Uterus (tissue), 4 donors: Measurements from ENCODE around the gene SNX19. TPM values are rescaled to one million over a fixed set of nuclear protein-coding genes. Genes with fewer than 3 reads are reported as not detected.

ENCODE experiments used
- DNase-seq, 2 donors: peaks; one replicate each; pipeline ENCODE4 v3.0.0-alpha.2; 2019 to 2020
- H3K27ac ChIP-seq, 2 donors: fragments of 200-600 bp; sonication (generic); 1 replicate in 1 of 2; 2 replicates in 1 of 2; pipeline ENCODE4 v1.5.1; 2016 to 2018
- H3K27me3 ChIP-seq, 2 donors: fragments of 200-600 bp; sonication (generic); one replicate each; pipeline ENCODE4 v1.5.1; 2018 to 2019; ENCODE audit warnings: control low read depth in 1 of 2
- H3K36me3 ChIP-seq, 2 donors: fragments of 200-600 bp; sonication (generic); one replicate each; pipeline ENCODE4 v1.5.1; 2019; ENCODE audit warnings: control low read depth in 1 of 2
- H3K4me1 ChIP-seq, 2 donors: fragments of 200-600 bp; sonication (generic); one replicate each; pipeline ENCODE4 v1.5.1; 2018 to 2019; ENCODE audit warnings: control low read depth in 1 of 2
- H3K4me3 ChIP-seq, 2 donors: fragments of 200-600 bp; sonication (generic); 1 replicate in 1 of 2; 2 replicates in 1 of 2; pipeline ENCODE4 v1.5.1; 2018 to 2019; ENCODE audit warnings: mild to moderate bottlenecking in 1 of 2
- H3K9me3 ChIP-seq, 2 donors: fragments of 200-600 bp; sonication (generic); one replicate each; pipeline ENCODE4 v1.5.1; 2019; ENCODE audit warnings: control low read depth in 1 of 2
- CTCF ChIP-seq, 4 experiments: fragments of 200-600 bp in 2 of 4; fragments of 450-650 bp in 2 of 4; sonication (generic) in 2 of 4; IDR thresholded peaks; one replicate each; pipeline ENCODE4 v1.5.1; 2016 to 2019; ENCODE audit warnings: antibody characterized with exemption in 4 of 4, mild to moderate bottlenecking in 2 of 4, moderate library complexity in 1 of 4
- POLR2A ChIP-seq, 2 donors: fragments of 450-650 bp; IDR thresholded peaks; one replicate each; pipeline ENCODE4 v1.6.1; 2016; ENCODE audit warnings: antibody characterized with exemption in 2 of 2, mild to moderate bottlenecking in 1 of 2, moderate library complexity in 1 of 2
- intact Hi-C: fragments of 100-400 bp; cut with DNase I; formaldehyde crosslinking; loops from one replicate; pipeline ENCODE4 v1.15.1; 2023; ENCODE audit warnings: low total_unique reads
- total RNA-seq, 4 donors: library from RNA; depleted of rRNA in 3 of 4; stranded (reverse); fragments of >200 nt in 3 of 4; gene quantifications; one replicate each; pipeline versions ENCODE4 v1.1.0 to v1.2.4, GENCODE V29; 2014 to 2023
- donor health status: DM: yes; HTN: yes; CAD: no.

SNX19 gene
- total RNA-seq, 4 donors from 2014 or later, result 24.4 to 226 (median 82.3) TPM

DNA sequence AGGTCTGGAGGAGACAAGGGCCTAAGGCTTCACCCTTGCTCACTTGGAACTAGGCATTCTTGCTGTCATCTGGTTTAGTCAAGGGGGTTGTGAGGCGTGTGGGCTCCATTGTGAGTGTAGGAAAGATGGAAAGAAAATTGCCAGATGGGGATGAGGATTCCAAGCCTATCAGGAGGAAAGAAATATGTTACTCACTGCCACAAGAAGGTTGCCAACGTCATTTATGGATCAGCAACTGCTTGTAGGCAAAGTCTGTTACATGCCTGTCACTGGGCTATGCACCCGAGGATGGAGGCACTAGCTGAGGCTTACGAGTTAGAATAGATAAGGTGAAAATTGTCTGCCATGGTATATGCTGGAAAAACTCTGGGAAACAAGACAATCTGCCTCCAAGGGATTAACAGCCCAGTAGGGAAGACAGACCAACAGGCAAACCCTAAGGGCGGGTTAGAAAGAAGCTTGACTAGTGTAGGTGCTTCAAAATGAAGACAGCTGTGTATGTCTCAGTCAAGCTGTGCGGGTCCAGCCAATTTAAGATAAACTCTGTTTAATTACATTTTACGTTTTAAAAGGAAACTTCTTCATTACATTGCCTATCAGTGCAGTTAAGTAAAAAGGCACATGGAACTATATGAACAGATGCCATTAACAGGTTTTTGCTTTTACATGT lies 47.4 kb downstream of the SNX19 start:
- intact Hi-C loops, result no loop called here
- H3K27me3 ChIP-seq, result no peaks in the 10 kb centered on the region
- TF ChIP-seq CTCF (IDR thresholded peaks at IDR 0.05) (no peak), POLR2A (IDR thresholded peaks at IDR 0.05) (no peak)
- no peaks in the 10 kb centered on the region for H3K9me3 ChIP-seq
- DNase-seq, result no peak
- H3K27ac ChIP-seq, result no peak overlapping the region
- no peaks in the 10 kb centered on the region for H3K36me3 ChIP-seq
- H3K4me3 ChIP-seq, result no peak overlapping the region
- H3K4me1 ChIP-seq, result peaks cover 0 to 9% of the 10 kb centered on the region in 2 donors

DNA sequence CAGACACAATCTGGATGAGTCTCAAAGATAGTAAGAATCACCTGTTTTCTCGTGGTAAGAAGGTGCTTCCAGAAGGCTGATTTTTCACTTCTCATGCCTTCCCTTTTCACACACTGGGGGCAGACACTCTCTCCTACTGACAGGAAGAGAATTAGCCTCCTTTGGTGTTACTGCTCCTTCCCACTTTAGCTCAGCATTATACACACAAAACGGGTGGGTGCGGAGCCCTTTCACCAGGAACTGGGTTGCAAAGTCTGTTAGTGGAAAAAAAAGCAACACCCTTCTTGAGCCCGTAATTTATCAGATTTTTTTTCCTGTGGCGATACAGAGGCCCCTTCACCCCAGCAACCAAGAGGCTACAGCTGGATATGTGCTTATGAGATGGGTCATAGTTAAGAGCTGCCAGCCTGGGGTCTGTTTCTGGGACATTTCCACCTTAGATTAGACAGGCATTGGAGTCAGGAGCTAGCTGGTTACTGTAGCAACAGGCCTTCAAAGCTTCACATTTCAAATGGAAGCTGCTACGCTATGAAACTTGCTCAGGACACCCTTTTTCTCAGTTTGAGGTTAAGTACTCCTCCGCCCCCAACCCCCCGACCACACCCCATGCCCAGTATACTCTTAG lies 48.1 kb downstream of the SNX19 start:
- H3K4me1 ChIP-seq, result peaks cover 0 to 9% of the 10 kb centered on the region in 2 donors
- no peak overlapping the region for H3K27ac ChIP-seq
- H3K36me3 ChIP-seq, result no peaks in the 10 kb centered on the region
- DNase-seq, result no peak
- no peaks in the 10 kb centered on the region for H3K27me3 ChIP-seq
- H3K9me3 ChIP-seq, result no peaks in the 10 kb centered on the region
- intact Hi-C loops, result no loop called here
- H3K4me3 ChIP-seq, result no peak overlapping the region
- TF ChIP-seq CTCF (IDR thresholded peaks at IDR 0.05) (no peak), POLR2A (IDR thresholded peaks at IDR 0.05) (no peak)

DNA sequence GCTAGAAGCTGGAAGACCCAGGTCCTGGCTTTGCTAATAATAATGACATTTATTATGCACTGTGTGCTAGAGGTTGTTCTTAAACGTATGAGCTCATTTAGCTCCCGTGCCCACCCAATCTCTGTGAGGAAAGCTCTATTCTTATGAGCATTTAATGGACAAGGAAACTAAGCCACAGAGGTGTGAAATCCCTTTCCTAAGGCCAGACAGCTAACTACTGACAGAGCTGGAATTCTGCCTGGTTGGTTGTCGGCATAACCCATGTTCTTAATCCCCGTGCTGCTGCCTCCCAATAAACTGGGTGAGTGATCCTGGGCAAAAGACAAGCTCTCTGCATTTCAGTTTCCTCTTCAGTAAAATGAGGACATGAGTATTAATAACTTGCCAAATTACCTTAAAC lies 49.4 kb downstream of the SNX19 start:
- H3K4me3 ChIP-seq, result no peak overlapping the region
- no peaks in the 10 kb centered on the region for H3K9me3 ChIP-seq
- no peak overlapping the region for H3K27ac ChIP-seq
- no peaks in the 10 kb centered on the region for H3K36me3 ChIP-seq
- DNase-seq, result no peak
- intact Hi-C loops, result no loop called here
- H3K27me3 ChIP-seq, result no peaks in the 10 kb centered on the region
- no peaks in the 10 kb centered on the region for H3K4me1 ChIP-seq
- TF ChIP-seq CTCF (IDR thresholded peaks at IDR 0.05) (no peak), POLR2A (IDR thresholded peaks at IDR 0.05) (no peak)

DNA sequence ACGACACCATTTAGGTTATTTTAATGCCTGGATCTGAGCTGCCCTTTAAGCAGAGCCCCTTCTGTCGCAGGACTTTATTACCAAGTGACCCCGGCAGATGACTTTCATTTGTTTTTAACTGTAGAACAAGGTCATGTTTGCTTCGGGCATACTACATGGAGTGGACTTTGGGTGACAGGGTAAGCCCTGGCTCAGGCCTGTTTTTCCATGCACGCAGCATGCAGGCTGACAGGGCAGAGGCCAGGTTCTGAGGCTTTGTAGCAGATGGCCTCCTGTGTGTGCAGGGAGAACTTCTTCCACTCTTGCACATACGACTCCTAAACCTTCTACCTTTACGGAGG lies 50.5 kb downstream of the SNX19 start:
- TF ChIP-seq POLR2A (IDR thresholded peaks at IDR 0.05) (no peak), CTCF (IDR thresholded peaks at IDR 0.05) (no peak)
- no peaks in the 10 kb centered on the region for H3K36me3 ChIP-seq
- no peak overlapping the region for H3K27ac ChIP-seq
- H3K27me3 ChIP-seq, result no peaks in the 10 kb centered on the region
- H3K4me1 ChIP-seq, result no peaks in the 10 kb centered on the region
- intact Hi-C loops, result no loop called here
- H3K4me3 ChIP-seq, result no peak overlapping the region
- DNase-seq, result no peak
- H3K9me3 ChIP-seq, result no peaks in the 10 kb centered on the region

- H3K4me3 ChIP-seq, result no peak overlapping the region
- H3K27me3 ChIP-seq, result no peaks in the 10 kb centered on the region
- TF ChIP-seq POLR2A (IDR thresholded peaks at IDR 0.05) (no peak), CTCF (IDR thresholded peaks at IDR 0.05) (no peak)
- no peaks in the 10 kb centered on the region for H3K36me3 ChIP-seq
- H3K9me3 ChIP-seq, result no peaks in the 10 kb centered on the region
- DNase-seq, result no peak
- H3K4me1 ChIP-seq, result no peaks in the 10 kb centered on the region
- H3K27ac ChIP-seq, result no peak overlapping the region
- intact Hi-C loops, result no loop called here
Observed at GRCh38 chr11:130865091-130865773, 51.0 kb downstream of the SNX19 start.
